K562 (cell line): ENCODE results near the gene SCAP. TPM values are rescaled to one million over a fixed set of nuclear protein-coding genes. Genes with fewer than 3 reads are reported as not detected.

Experiments
- ATAC-seq: fragments of 200-7000 bp; cut with Tn5 transposase; 3 replicates; pipeline ENCODE4 v1.9.1; 2020; ENCODE audit warnings: moderate library complexity
- BruUV-seq: library from RNA; stranded (reverse); fragments of 400-500 nt; replicated peaks from 2 replicates; lab custom pipeline; 2021; lab: Mats Ljungman, UMichigan
- CTCF ChIA-PET: fragments of 300-600 bp; formaldehyde crosslinking; extraction: SDS; loops from one replicate; lab custom pipeline; 2021; ENCODE audit warnings: low intra/inter-chr PET ratio; lab: Yijun Ruan, JAX
- POLR2A ChIA-PET: fragments of 300-600, 350-650 bp; sonication (Branson Sonifier 250); formaldehyde crosslinking; extraction: SDS; loops from one replicate; lab custom pipeline; 2021; ENCODE audit warnings: antibody characterized with exemption, inconsistent platforms; lab: Yijun Ruan, JAX
- DNase-seq, 4 experiments: peaks; one replicate each; pipeline versions ENCODE4 v3.0.0 to v3.0.0-alpha.2; 2011 to 2018; ENCODE audit warnings: low spot score in 3 of 4, mixed read lengths in 3 of 4; ENCODE audit errors: extremely low read depth in 1 of 4
- FAIRE-seq: peaks from 2 replicates; lab custom pipeline; 2011; peaks lifted over from hg19 to GRCh38; lab: Jason Lieb, UNC
- H2AFZ ChIP-seq: 2 replicates; pipeline ENCODE4 v1.6.0; 2011; ENCODE audit warnings: low read depth, low read length, control low read depth, inconsistent platforms
- H3K27ac ChIP-seq: fragments of 200-600 bp; 3 replicates; pipeline ENCODE4 v1.8.0; 2011; ENCODE audit warnings: low read depth, mild to moderate bottlenecking, control low read depth, inconsistent platforms, low read length, moderate library complexity, mixed read lengths; ENCODE audit errors: extremely low read depth
- H3K27me3 ChIP-seq, 2 experiments: fragments of 300-600 bp in 1 of 2; 2 replicates in 1 of 2; 3 replicates in 1 of 2; pipeline versions ENCODE4 v1.6.0 to v1.8.0; 2011; ENCODE audit warnings: inconsistent platforms in 2 of 2, low read length in 2 of 2, mild to moderate bottlenecking in 1 of 2, mixed read lengths in 1 of 2, moderate library complexity in 1 of 2; ENCODE audit not compliant: control insufficient read depth in 2 of 2, insufficient read depth in 2 of 2
- H3K36me3 ChIP-seq: fragments of 300-600 bp; 3 replicates; pipeline ENCODE4 v1.8.0; 2011; ENCODE audit warnings: mild to moderate bottlenecking, low read length, inconsistent platforms; ENCODE audit not compliant: control insufficient read depth, insufficient read depth
- H3K4me1 ChIP-seq, 2 experiments: fragments of 200-600 bp in 1 of 2; replicated peaks in 1 of 2; 2 replicates in 1 of 2; 3 replicates in 1 of 2; pipeline versions ENCODE4 v1.5.1 to v1.8.0; 2011; ENCODE audit warnings: inconsistent platforms in 2 of 2, low read length in 2 of 2, mild to moderate bottlenecking in 1 of 2, mixed read lengths in 1 of 2, moderate library complexity in 1 of 2; ENCODE audit not compliant: control insufficient read depth in 2 of 2, insufficient read depth in 2 of 2
- H3K4me2 ChIP-seq: 2 replicates; pipeline ENCODE4 v1.6.1; 2011; ENCODE audit warnings: low read length, control low read depth, inconsistent platforms, mixed read lengths; ENCODE audit not compliant: insufficient read depth
- H3K4me3 ChIP-seq: fragments of 200-600 bp; sonication (generic), shearing (Covaris generic); 2 replicates; pipeline ENCODE4 v1.5.1; 2016; ENCODE audit warnings: control low read depth, inconsistent platforms
- H3K79me2 ChIP-seq: fragments of 200-600 bp; 3 replicates; pipeline ENCODE4 v1.8.0; 2011; ENCODE audit warnings: low read length, inconsistent platforms; ENCODE audit not compliant: control insufficient read depth, insufficient read depth
- H3K9ac ChIP-seq, 2 experiments: 2 replicates each; pipeline versions ENCODE4 v1.6.0 to v1.6.1; 2011; ENCODE audit warnings: low read depth in 2 of 2, low read length in 2 of 2, control low read depth in 1 of 2, inconsistent platforms in 1 of 2, mild to moderate bottlenecking in 1 of 2, mixed read lengths in 1 of 2; ENCODE audit not compliant: insufficient read depth in 1 of 2
- H3K9me1 ChIP-seq: one replicate; pipeline ENCODE4 v1.6.0; 2011; ENCODE audit warnings: inconsistent platforms, mild to moderate bottlenecking, low read length, moderate library complexity; ENCODE audit not compliant: control insufficient read depth, insufficient read depth
- H3K9me3 ChIP-seq: replicated peaks from 2 replicates; pipeline ENCODE4 v1.5.1; 2011; ENCODE audit warnings: low read depth, low read length, inconsistent platforms; ENCODE audit not compliant: control insufficient read depth, insufficient read depth
- H4K20me1 ChIP-seq: replicated peaks from 2 replicates; pipeline ENCODE4 v1.6.1; 2011; ENCODE audit warnings: low read length, inconsistent platforms, mixed read lengths; ENCODE audit not compliant: control insufficient read depth, insufficient read depth
- BRCA1 ChIP-seq, 2 experiments: fragments of 450-650 bp in 1 of 2; sonication (generic) in 1 of 2; formaldehyde crosslinking in 1 of 2; IDR thresholded peaks; 2 replicates each; pipeline versions ENCODE4 v1.5.0 to v1.6.1; 2017 to 2020; ENCODE audit warnings: mild to moderate bottlenecking in 1 of 2, missing genetic modification reagents in 1 of 2
- HCFC1 ChIP-seq: IDR thresholded peaks from 2 replicates; pipeline ENCODE4 v1.6.1; 2012; ENCODE audit warnings: low read depth, low read length, improper control_type of control experiment
- NCOA4 ChIP-seq: fragments of 450-650 bp; IDR thresholded peaks from 2 replicates; pipeline ENCODE4 v1.6.1; 2018; ENCODE audit warnings: mild to moderate bottlenecking; ENCODE audit not compliant: partially characterized antibody
- NR4A1 ChIP-seq, 2 experiments: fragments of 250-450 bp in 1 of 2; fragments of 450-650 bp in 1 of 2; sonication (Bioruptor Pico) in 1 of 2; IDR thresholded peaks; 2 replicates each; pipeline versions ENCODE4 v1.4.0 to v1.6.1; 2016 to 2020; ENCODE audit warnings: mild to moderate bottlenecking in 2 of 2, missing compliant biosample characterization in 1 of 2, missing genetic modification characterization in 1 of 2, moderate library complexity in 1 of 2
- PBX2 ChIP-seq, 2 experiments: IDR thresholded peaks in 1 of 2; conservative IDR thresholded peaks in 1 of 2; 2 replicates each; pipeline ENCODE4 v1.6.1; 2016; ENCODE audit warnings: low read depth in 2 of 2, mild to moderate bottlenecking in 1 of 2, missing compliant biosample characterization in 1 of 2, missing genetic modification characterization in 1 of 2, moderate library complexity in 1 of 2
- POLR2AphosphoS5 ChIP-seq: IDR thresholded peaks from 2 replicates; pipeline ENCODE4 v1.6.1; 2011; ENCODE audit warnings: mild to moderate bottlenecking, low read depth, low read length, moderate library complexity; ENCODE audit not compliant: control insufficient read depth, insufficient read depth
- YBX1 ChIP-seq: fragments of 450-650 bp; IDR thresholded peaks from 2 replicates; pipeline ENCODE4 v1.7.1; 2016; ENCODE audit warnings: mild to moderate bottlenecking
- ZNF318 ChIP-seq, 2 experiments: fragments of 450-650 bp; IDR thresholded peaks; 2 replicates each; pipeline ENCODE4 v1.6.1; 2016; ENCODE audit warnings: mild to moderate bottlenecking in 2 of 2, borderline replicate concordance in 1 of 2, low read depth in 1 of 2, moderate library complexity in 1 of 2
- ZNF57 ChIP-seq: fragments of 450-650 bp; formaldehyde crosslinking; IDR thresholded peaks from 2 replicates; pipeline ENCODE4 v1.4.0; 2020; ENCODE audit warnings: mild to moderate bottlenecking, moderate library complexity
- ZNF668 ChIP-seq: fragments of 250-450 bp; sonication (Bioruptor Pico); IDR thresholded peaks from 2 replicates; pipeline ENCODE4 v1.8.0; 2022; ENCODE audit warnings: mild to moderate bottlenecking, inconsistent platforms
- WGBS: fragments of 100-300 bp; shearing (Covaris generic); methylation state at CpG from one replicate; pipeline ENCODE4 v1.1.6; 2016; ENCODE audit warnings: low coverage, mixed read lengths; ENCODE audit not compliant: insufficient coverage; ENCODE audit errors: missing lambda C conversion rate; 5-methylcytosine and 5-hydroxymethylcytosine counted together
- in situ Hi-C: fragments of 300-500 bp; cut with MboI; formaldehyde crosslinking; loops from 4 replicates; pipeline ENCODE4 v1.15.0; 2018; ENCODE audit warnings: inconsistent platforms, mixed read lengths
- intact Hi-C: fragments of 100-400 bp; cut with micrococcal nuclease; formaldehyde crosslinking; loops from 2 replicates; pipeline ENCODE4 v1.14.2; 2022
- polyA plus RNA-seq, 8 experiments: library from polyadenylated mRNA; depleted of rRNA in 4 of 8; stranded (reverse) in 5 of 8; unstranded in 3 of 8; fragments of >200 nt; fragmentation: Nextera tagmentation in 2 of 8; fragmentation: Illumina TruSeq in 1 of 8; extraction: Ambion mirVana in 2 of 8; extraction: Trizol in 1 of 8; gene quantifications; 2 replicates each; pipeline versions ENCODE4 v1.2.1 to v1.2.3, GENCODE V29; 2011 to 2014; ENCODE audit warnings: inconsistent platforms in 1 of 8, missing spikeins in 1 of 8
- total RNA-seq, 7 experiments: library from RNA; depleted of rRNA in 6 of 7; stranded (reverse); fragments of >200 nt in 6 of 7; fragmentation: Illumina TruSeq in 2 of 7; extraction: Trizol in 2 of 7; gene quantifications; 2 replicates each; pipeline versions ENCODE4 v1.2.1 to v1.2.3, GENCODE V29; 2011 to 2021; ENCODE audit warnings: low replicate concordance in 1 of 7

Gene SCAP
- total and polyA plus RNA-seq, 9 of the 15 experiments (the other 6 are each of a cell fraction or from before 2014, with no cell fraction given) = 2.6 to 104 (median 37.8) TPM

DNA sequence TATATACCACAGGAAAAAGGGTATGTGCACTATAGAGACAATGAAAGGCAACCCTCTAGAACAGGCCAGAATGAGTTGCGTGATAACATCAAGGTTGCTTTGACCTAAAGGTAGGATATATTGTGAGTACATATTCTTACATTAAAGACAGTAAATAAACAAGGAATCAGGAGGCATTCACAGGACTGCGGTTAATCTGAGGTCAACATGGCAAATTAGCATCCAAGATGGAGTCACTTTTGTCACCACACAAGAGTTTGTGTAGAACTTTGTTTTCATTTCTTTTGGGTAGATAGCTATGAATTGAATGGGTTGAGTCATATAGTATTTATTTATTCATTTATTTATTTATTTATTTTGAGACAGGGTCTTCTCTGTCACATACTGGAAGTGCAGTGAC, 11.5 kb upstream of the SCAP start:
- 100% methylated on average over 2 of the region's 2 CpGs for WGBS
- no peaks in the 10 kb centered on the region for H3K27me3 ChIP-seq
- H2AFZ ChIP-seq = no peak overlapping the region
- ChIA-PET CTCF (no interaction called here), POLR2A (interaction anchor here (0.7 to 1.2 kb wide), 3 partner anchors 9 to 56 kb away, joined by 3 read pairs; no protein-coding TSS in a partner anchor)
- H3K4me3 ChIP-seq = no peak overlapping the region
- no peak for FAIRE-seq
- no peak for ATAC-seq
- DNase-seq = no peak
- H3K9me3 ChIP-seq = no peaks in the 10 kb centered on the region
- H3K36me3 ChIP-seq = peaks cover 33% of the 10 kb centered on the region; the same call in 2 of the 3 replicates
- peaks cover 6 to 21% of the 10 kb centered on the region in 2 experiments for H3K4me1 ChIP-seq
- BruUV-seq = no TSS peak
- H3K79me2 ChIP-seq = no peaks in the 10 kb centered on the region
- no peak overlapping the region for H3K4me2 ChIP-seq
- H3K9ac ChIP-seq = no peak overlapping the region
- H4K20me1 ChIP-seq = no peaks in the 10 kb centered on the region
- intact Hi-C loops (no loop called here), in situ Hi-C loops (no loop called here)
- no peaks in the 10 kb centered on the region for H3K9me1 ChIP-seq
- H3K27ac ChIP-seq = no peak overlapping the region
- TF ChIP-seq POLR2AphosphoS5 (no peak), NCOA4 (no peak), ZNF57 (no peak), ZNF318 (IDR thresholded peaks at IDR 0.05; ENCODE audit: borderline replicate concordance in 1 of 2, low read depth in 1 of 2) (no peak), NR4A1 (CRISPR knock-in tag; IDR thresholded peaks at IDR 0.05) (no peak), NR4A1 (tag; IDR thresholded peaks at IDR 0.05) (peak; percentile 60; the same call in 1 of the 2 replicates), HCFC1 (no peak), YBX1 (no peak), PBX2 (CRISPR knock-in tag; IDR thresholded peaks at IDR 0.05; ENCODE audit: low read depth) (no peak), PBX2 (tag; conservative IDR thresholded peaks at IDR 0.05; ENCODE audit: low read depth) (no peak), BRCA1 (IDR thresholded peaks at IDR 0.05) (no peak), BRCA1 (CRISPR knock-in tag; IDR thresholded peaks at IDR 0.05) (no peak), ZNF668 (peak; percentile 40; the same call in 1 of the 2 replicates)
